ENCODE results near the gene CTRL.

The CTRL gene

GRCh38 chr16:67893743-67894399, 37.8 kb downstream of the CTRL start:
- TF ChIP-seq CTCF (conservative IDR thresholded peaks at IDR 0.05; ENCODE audit: low read depth, low read length): no peak
- H3K4me3 ChIP-seq (ENCODE audit: low read depth, low read length): peak overlapping the region; percentile 91
- no peak for DNase-seq (ENCODE audit: low read depth)

GRCh38 chr16:67892899-67893742, 38.5 kb downstream of the CTRL start, which contains the start of gene PSKH1:
PSKH1 (plus strand) TSS chr16:67893254; CDS start chr16:67908750, 15,496 bp downstream.
- TF ChIP-seq CTCF (conservative IDR thresholded peaks at IDR 0.05; ENCODE audit: low read depth, low read length): no peak
- DNase-seq (ENCODE audit: low read depth): peak; percentile 96
- H3K4me3 ChIP-seq (ENCODE audit: low read depth, low read length): peak within 1 kb of the TSS; percentile 91

GRCh38 chr16:67892375-67892774, 39.3 kb downstream of the CTRL start:
- DNase-seq (ENCODE audit: low read depth): no peak
- H3K4me3 ChIP-seq (ENCODE audit: low read depth, low read length): peak overlapping the region; percentile 53
- TF ChIP-seq CTCF (conservative IDR thresholded peaks at IDR 0.05; ENCODE audit: low read depth, low read length): no peak

GRCh38 chr16:67888331-67888730, 43.3 kb downstream of the CTRL start:
- no peak for TF ChIP-seq CTCF (conservative IDR thresholded peaks at IDR 0.05; ENCODE audit: low read depth, low read length)
- no peak overlapping the region for H3K4me3 ChIP-seq (ENCODE audit: low read depth, low read length)
- DNase-seq (ENCODE audit: low read depth): no peak

GRCh38 chr16:67886387-67886786, 45.3 kb downstream of the CTRL start:
- TF ChIP-seq CTCF (conservative IDR thresholded peaks at IDR 0.05; ENCODE audit: low read depth, low read length): no peak
- DNase-seq (ENCODE audit: low read depth): no peak
- no peak overlapping the region for H3K4me3 ChIP-seq (ENCODE audit: low read depth, low read length)

- DNase-seq (ENCODE audit: low read depth): no peak
- no peak overlapping the region for H3K4me3 ChIP-seq (ENCODE audit: low read depth, low read length)
- TF ChIP-seq CTCF (conservative IDR thresholded peaks at IDR 0.05; ENCODE audit: low read depth, low read length): no peak
Observed at GRCh38 chr16:67885976-67886375, 45.7 kb downstream of the CTRL start.
